Lower leg skin (tissue), 3 donors: ENCODE data around the gene FGD4.

ENCODE experiments used
- CTCF ChIP-seq, 3 donors: fragments of 450-650 bp; IDR thresholded peaks; one replicate each; pipeline ENCODE4 v1.5.1; 2016; ENCODE audit warnings: antibody characterized with exemption in 3 of 3, mild to moderate bottlenecking in 3 of 3, moderate library complexity in 2 of 3
- POLR2A ChIP-seq, 2 donors: fragments of 450-650 bp; IDR thresholded peaks; one replicate each; pipeline ENCODE4 v1.6.1; 2016 to 2017; ENCODE audit warnings: antibody characterized with exemption in 2 of 2, mild to moderate bottlenecking in 1 of 2, moderate library complexity in 1 of 2

GRCh38 chr12:32466187-32466586 lies 66.8 kb downstream of the FGD4 start:
- no peak for TF ChIP-seq CTCF (IDR thresholded peaks at IDR 0.05)
- TF ChIP-seq POLR2A (IDR thresholded peaks at IDR 0.05): no peak
